ENCODE results near the gene UBTD1. TPM values are rescaled to one million over a fixed set of nuclear protein-coding genes. Genes with fewer than 3 reads are reported as not detected.
"Not testable (repeated sequence)": the region's sequence is repeated elsewhere in the genome, so short reads cannot be mapped to it uniquely, and the experiment has no call there.

Gene UBTD1
- total RNA-seq, 1 donor from 2014 or later, result 33.0 TPM

DNA sequence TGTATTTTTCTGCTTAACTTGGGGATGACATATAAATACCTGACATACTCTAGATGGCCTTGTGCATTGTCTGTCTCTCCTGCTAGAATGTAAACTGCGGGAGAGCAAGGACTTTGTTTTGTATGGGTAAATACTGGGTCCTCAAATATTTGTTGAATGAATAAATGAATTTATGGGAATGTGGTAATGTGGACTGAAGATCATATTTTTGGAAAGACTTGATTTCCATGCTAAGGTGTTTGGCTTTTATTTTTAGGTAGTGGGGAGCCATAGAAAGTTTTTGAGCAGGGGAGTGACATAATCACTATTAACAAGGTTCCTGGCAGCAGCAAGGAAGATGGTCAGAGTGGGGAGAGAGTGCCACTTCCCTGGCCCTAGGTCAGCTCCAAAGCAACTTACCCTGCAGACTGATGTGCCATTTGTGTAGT lies 27.0 kb downstream of the UBTD1 start:
- intact Hi-C loops (cut with DNase I), result no loop called here
- Histone ChIP-seq H3K36me3 (no peaks in the 10 kb centered on the region), H3K27me3 (no peaks in the 10 kb centered on the region), H3K9me3 (no peaks in the 10 kb centered on the region), H3K4me1 (no peaks in the 10 kb centered on the region), H3K27ac (no peak overlapping the region), H3K4me3 (no peak overlapping the region)
- no peak for TF ChIP-seq CTCF (IDR thresholded peaks at IDR 0.05)
- no peak for DNase-seq (ENCODE audit: low spot score in 2 of 2)

DNA sequence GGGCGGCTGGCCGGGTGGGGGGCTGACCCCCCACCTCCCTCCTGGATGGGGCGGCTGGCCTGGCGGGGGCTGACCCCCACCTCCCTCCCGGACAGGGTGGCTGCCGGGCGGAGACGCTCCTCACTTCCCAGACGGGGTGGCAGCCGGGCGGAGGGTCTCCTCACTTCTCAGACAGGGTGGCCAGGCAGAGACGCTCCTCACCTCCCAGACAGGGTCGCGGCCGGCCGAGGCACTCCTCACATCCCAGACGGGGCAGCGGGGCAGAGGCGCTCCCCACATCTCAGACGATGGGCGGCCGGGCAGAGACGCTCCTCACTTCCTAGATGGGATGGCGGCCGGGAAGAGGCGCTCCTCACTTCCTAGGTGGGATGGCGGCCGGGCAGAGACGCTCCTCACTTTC lies 30.2 kb downstream of the UBTD1 start:
- H3K9me3 ChIP-seq; H3K4me1 ChIP-seq; DNase-seq (ENCODE audit: low spot score in 2 of 2); intact Hi-C loops (cut with DNase I); H3K27me3 ChIP-seq; H3K36me3 ChIP-seq; H3K27ac ChIP-seq; H3K4me3 ChIP-seq: not testable (repeated sequence)

- DNase-seq (ENCODE audit: low spot score in 2 of 2), result no peak
- intact Hi-C loops (cut with DNase I), result no loop called here
Measured at GRCh38 chr10:97529685-97530465, 31.2 kb downstream of the UBTD1 start.

DNA sequence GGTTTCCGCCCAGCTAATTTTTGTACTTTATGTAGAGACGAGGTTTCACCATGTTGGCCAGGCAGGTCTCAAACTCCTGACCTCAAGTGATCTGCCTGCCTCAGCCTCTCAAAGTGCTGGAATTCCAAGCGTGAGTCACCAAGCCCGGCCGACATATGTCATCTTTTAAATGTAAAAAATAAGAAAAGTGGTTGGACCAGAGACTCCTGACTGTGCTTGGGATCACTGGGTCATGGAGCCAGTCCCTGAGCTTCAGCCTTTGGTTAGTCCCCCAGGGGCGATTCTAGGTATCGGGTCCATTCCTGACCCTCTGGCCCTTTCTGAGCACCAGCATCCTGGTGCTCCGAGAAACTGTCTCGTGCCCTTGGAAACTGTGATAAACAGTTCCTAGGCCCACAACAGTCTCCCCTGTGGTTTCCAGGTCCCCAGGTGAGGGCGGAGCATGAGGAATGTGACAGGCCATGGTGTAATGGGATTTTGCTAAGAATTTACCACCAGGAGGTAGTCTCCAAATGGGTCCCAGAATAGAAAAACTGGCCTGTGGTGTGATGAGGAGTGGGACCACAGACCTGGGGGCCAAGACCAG lies 32.8 kb downstream of the UBTD1 start:
- no peak overlapping the region for H3K27ac ChIP-seq
- no peaks in the 10 kb centered on the region for H3K36me3 ChIP-seq
- no peak for TF ChIP-seq CTCF (IDR thresholded peaks at IDR 0.05)
- intact Hi-C loops (cut with DNase I), result no loop called here
- H3K4me3 ChIP-seq, result no peak overlapping the region
- H3K27me3 ChIP-seq, result no peaks in the 10 kb centered on the region
- H3K4me1 ChIP-seq, result no peaks in the 10 kb centered on the region
- H3K9me3 ChIP-seq, result no peaks in the 10 kb centered on the region
- DNase-seq (ENCODE audit: low spot score in 2 of 2), result no peak

More at GRCh38 chr10:97529685-97530465, 31.2 kb downstream of the UBTD1 start:
- no peaks in the 10 kb centered on the region for H3K36me3 ChIP-seq
- no peaks in the 10 kb centered on the region for H3K9me3 ChIP-seq
- no peaks in the 10 kb centered on the region for H3K27me3 ChIP-seq
- no peak overlapping the region for H3K4me3 ChIP-seq
- no peaks in the 10 kb centered on the region for H3K4me1 ChIP-seq
- TF ChIP-seq CTCF (IDR thresholded peaks at IDR 0.05), result no peak
- no peak overlapping the region for H3K27ac ChIP-seq

DNA sequence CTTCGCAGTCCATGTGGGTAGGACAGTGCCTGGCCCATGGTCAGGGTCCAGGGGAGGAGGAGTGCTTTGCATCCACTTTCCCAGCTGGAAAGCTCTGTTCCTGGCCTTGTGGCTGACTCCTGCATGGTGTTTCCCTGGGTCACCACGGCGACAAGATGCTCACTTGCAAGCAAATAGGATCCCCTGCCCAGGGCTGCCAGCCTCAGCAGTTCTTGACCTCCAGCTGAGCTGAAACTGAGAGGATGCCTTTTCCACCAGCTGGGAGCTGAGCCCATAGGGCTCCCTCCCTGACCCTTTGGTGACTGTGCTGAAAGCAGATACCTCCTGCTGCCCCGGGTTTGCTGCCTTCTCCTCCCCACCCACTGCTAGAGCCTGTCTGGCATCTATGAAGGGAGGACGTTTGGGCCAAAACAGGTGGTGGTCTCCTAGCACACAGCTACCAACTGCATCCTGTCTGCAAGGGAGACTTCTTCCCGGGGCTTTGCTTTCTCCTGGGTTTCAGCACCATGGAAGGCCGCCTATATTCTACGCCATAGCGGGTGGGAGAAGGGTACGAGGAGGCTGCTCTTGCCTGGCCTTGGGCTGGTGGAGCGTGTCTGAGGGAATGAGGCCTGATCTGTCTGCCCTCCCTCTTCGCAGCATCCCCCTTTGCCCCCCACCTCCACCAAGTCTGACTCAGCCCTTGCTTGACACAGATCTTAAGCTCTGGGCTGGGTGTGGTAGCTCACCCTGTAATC lies 34.4 kb downstream of the UBTD1 start:
- DNase-seq (ENCODE audit: low spot score in 2 of 2), result no peak
- H3K9me3 ChIP-seq, result no peaks in the 10 kb centered on the region
- no peaks in the 10 kb centered on the region for H3K4me1 ChIP-seq
- no peaks in the 10 kb centered on the region for H3K36me3 ChIP-seq
- intact Hi-C loops (cut with DNase I), result no loop called here
- H3K27ac ChIP-seq, result no peak overlapping the region
- no peak for TF ChIP-seq CTCF (IDR thresholded peaks at IDR 0.05)
- no peaks in the 10 kb centered on the region for H3K27me3 ChIP-seq
- H3K4me3 ChIP-seq, result no peak overlapping the region

GRCh38 chr10:97533888-97534287 lies 35.2 kb downstream of the UBTD1 start:
- DNase-seq (ENCODE audit: low spot score in 2 of 2), result no peak
- H3K4me1 ChIP-seq, result peaks cover 0 to under 1% of the 10 kb centered on the region in 2 donors
- H3K9me3 ChIP-seq, result no peaks in the 10 kb centered on the region
- intact Hi-C loops (cut with DNase I), result no loop called here
- no peaks in the 10 kb centered on the region for H3K36me3 ChIP-seq
- H3K27ac ChIP-seq, result no peak overlapping the region
- no peaks in the 10 kb centered on the region for H3K27me3 ChIP-seq
- no peak for TF ChIP-seq CTCF (IDR thresholded peaks at IDR 0.05)
- no peak overlapping the region for H3K4me3 ChIP-seq

Data from ascending aorta (tissue), 2 donors.